NCI-H2107 treated with DMSO at 0.1 percent for 48 hours (cell line): Measurements from ENCODE around the gene TEX26.

Experiments used
- DNase-seq: peaks from one replicate; lab custom pipeline; 2025; ENCODE audit not compliant: unreplicated experiment; lab: John Stamatoyannopoulos, UW

The TEX26 gene

GRCh38 chr13:31011193-31011860, 78.9 kb downstream of the TEX26 start:
- no peak for DNase-seq

- DNase-seq: no peak
Measured at GRCh38 chr13:31011901-31012654, 79.6 kb downstream of the TEX26 start.

- no peak for DNase-seq
Measured at GRCh38 chr13:31012655-31013024, 80.2 kb downstream of the TEX26 start.

- no peak for DNase-seq
Measured at GRCh38 chr13:31014456-31014855, 82.0 kb downstream of the TEX26 start.

- DNase-seq: no peak
Measured at GRCh38 chr13:31015199-31015598, 82.7 kb downstream of the TEX26 start.

GRCh38 chr13:31016342-31017325, 84.2 kb downstream of the TEX26 start:
- DNase-seq: no peak

GRCh38 chr13:31018511-31018910, 86.1 kb downstream of the TEX26 start:
- DNase-seq: no peak

GRCh38 chr13:31020996-31021395, 88.5 kb downstream of the TEX26 start:
- DNase-seq: no peak

GRCh38 chr13:31022288-31022895, 89.9 kb downstream of the TEX26 start:
- DNase-seq: no peak

GRCh38 chr13:31022928-31023530, 90.6 kb downstream of the TEX26 start:
- DNase-seq: no peak
